OCI-LY7 (cell line): Measurements from ENCODE around the gene LRPAP1. TPM values are rescaled to one million over a fixed set of nuclear protein-coding genes. Genes with fewer than 3 reads are reported as not detected.
"Not testable (repeated sequence)": the region's sequence is repeated elsewhere in the genome, so short reads cannot be mapped to it uniquely, and the experiment has no call there.

Source experiments
- BruUV-seq: library from RNA; stranded (reverse); fragments of 400-500 nt; replicated peaks from 2 replicates; lab custom pipeline; 2021; lab: Mats Ljungman, UMichigan
- CTCF ChIA-PET: fragments of 300-600 bp; sonication (Branson Sonifier 250); formaldehyde crosslinking; loops from one replicate; lab custom pipeline; 2022; ENCODE audit warnings: antibody characterized with exemption; ENCODE audit not compliant: unreplicated experiment; lab: Charles Lee
- POLR2A ChIA-PET: fragments of 300-600 bp; sonication (Branson Sonifier 250); formaldehyde crosslinking; loops from one replicate; lab custom pipeline; 2022; ENCODE audit warnings: antibody characterized with exemption; lab: Charles Lee
- DNase-seq: peaks from one replicate; pipeline ENCODE4 v3.0.0-alpha.2; 2015; ENCODE audit warnings: low spot score
- H2AFZ ChIP-seq: fragments of 200-600 bp; sonication (generic), shearing (Covaris generic); 2 replicates; pipeline ENCODE4 v1.6.1; 2014; ENCODE audit warnings: mild to moderate bottlenecking, antibody characterized with exemption, low read length, moderate library complexity
- H3K27ac ChIP-seq: fragments of 200-600 bp; sonication (generic); 2 replicates; pipeline ENCODE4 v1.5.1; 2014; ENCODE audit warnings: mixed run types, low read depth, mild to moderate bottlenecking, moderate library complexity, low read length, inconsistent platforms; ENCODE audit not compliant: poor library complexity, severe bottlenecking
- H3K36me3 ChIP-seq: fragments of 200-600 bp; sonication (generic); 2 replicates; pipeline ENCODE4 v1.6.1; 2014; ENCODE audit warnings: mild to moderate bottlenecking, antibody characterized with exemption, low read length, moderate library complexity, mixed read lengths; ENCODE audit not compliant: insufficient read depth
- H3K4me1 ChIP-seq: fragments of 200-600 bp; sonication (generic); 2 replicates; pipeline ENCODE4 v1.5.1; 2014; ENCODE audit warnings: mild to moderate bottlenecking, low read length; ENCODE audit not compliant: insufficient read depth, poor library complexity, severe bottlenecking
- H3K4me2 ChIP-seq: fragments of 200-600 bp; sonication (generic); 2 replicates; pipeline ENCODE4 v1.6.1; 2014; ENCODE audit warnings: mild to moderate bottlenecking, low read length
- H3K4me3 ChIP-seq: fragments of 200-600 bp; sonication (generic); 2 replicates; pipeline ENCODE4 v1.5.1; 2014; ENCODE audit warnings: mild to moderate bottlenecking, low read depth, low read length; ENCODE audit not compliant: poor library complexity, severe bottlenecking
- H3K79me2 ChIP-seq: fragments of 200-600 bp; sonication (generic); 2 replicates; pipeline ENCODE4 v1.6.1; 2016; ENCODE audit warnings: low read depth, mild to moderate bottlenecking, low read length, moderate library complexity, mixed read lengths; ENCODE audit not compliant: insufficient read depth
- H3K9me2 ChIP-seq: fragments of 200-600 bp; sonication (generic); 2 replicates; pipeline ENCODE4 v1.6.1; 2016; ENCODE audit warnings: mild to moderate bottlenecking, low read length, mixed read lengths; ENCODE audit not compliant: insufficient read depth
- H3K9me3 ChIP-seq: fragments of 200-600 bp; sonication (generic); 2 replicates; pipeline ENCODE4 v1.6.1; 2014; ENCODE audit warnings: mild to moderate bottlenecking, mixed run types, low read length, mixed read lengths
- H4K20me1 ChIP-seq: fragments of 200-600 bp; sonication (generic); 2 replicates; pipeline ENCODE4 v1.6.1; 2014; ENCODE audit warnings: mild to moderate bottlenecking, antibody characterized with exemption, low read length, moderate library complexity, mixed read lengths; ENCODE audit not compliant: insufficient read depth
- intact Hi-C: fragments of 100-400 bp; cut with micrococcal nuclease; formaldehyde crosslinking; loops from one replicate; pipeline ENCODE4 v1.10.0; 2022; ENCODE audit not compliant: unreplicated experiment
- total RNA-seq, 2 experiments: library from RNA; depleted of rRNA in 1 of 2; stranded (reverse); fragments of >200 nt in 1 of 2; shearing (Covaris generic) in 1 of 2; gene quantifications; 2 replicates each; pipeline ENCODE4 v1.2.3, GENCODE V29; 2014 to 2022

Gene LRPAP1
- total RNA-seq, 2 experiments from 2014 or later, result 46.2 to 54.7 TPM

DNA sequence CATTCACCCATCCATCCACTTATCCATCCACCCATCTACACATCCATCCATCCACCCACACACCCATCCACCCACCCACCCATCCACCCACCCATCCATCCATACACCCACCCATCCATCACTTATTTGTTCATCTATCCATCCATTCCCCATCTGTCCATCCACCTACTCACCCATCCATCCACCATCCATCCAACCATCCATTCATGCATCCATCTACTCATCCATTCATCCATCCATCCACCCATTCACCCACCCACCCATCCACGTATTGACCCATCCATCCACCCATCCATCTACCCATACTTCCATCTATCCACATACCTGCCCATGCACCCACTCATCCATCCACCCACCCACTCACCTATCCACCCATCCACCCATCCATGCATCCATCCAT, 28.2 kb upstream of the LRPAP1 start:
- BruUV-seq, CTCF ChIA-PET: not testable (repeated sequence)

DNA sequence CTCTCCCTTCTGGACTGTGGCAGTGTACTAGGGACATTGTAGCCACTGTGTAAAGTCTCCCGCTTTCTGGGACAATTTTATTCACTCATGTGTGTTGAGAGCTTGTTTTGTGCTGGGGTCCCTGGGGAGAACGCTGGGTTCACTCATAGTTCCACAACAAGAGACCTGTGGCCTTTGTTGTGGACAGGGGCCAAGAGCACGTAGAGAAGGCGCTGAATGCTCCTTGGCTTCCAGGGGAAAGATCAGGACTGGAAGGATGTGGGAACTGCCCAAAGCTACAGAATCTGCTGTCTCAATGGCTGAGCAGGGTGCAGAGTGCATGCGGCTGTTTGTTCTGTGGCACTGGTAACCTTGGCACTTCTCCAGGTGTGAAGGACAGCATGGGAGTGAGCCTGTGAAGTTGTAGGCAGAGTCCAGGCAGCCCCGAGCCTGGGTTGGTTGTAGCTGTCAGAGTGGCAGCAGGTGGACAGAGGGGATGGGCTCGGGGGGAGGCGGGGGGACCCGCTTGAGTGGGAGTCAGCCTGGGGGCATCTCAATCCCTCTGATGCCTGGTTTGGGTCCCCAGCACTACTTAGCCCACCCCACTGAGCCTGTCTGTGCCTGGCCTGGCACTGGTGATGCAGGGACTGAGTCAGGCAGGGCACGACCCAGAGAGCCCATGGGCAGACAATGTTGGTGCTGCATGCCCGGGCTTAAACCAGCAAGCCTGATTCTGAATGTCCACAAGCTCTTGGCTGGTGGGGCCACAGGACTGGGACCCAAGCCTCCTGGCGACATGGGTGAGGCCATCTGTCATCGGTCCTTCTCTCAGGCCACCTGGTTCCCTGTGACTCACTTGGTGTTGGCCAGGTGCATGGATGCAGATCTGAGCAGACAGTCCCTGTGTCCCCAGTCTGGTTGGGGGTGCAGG, 27.4 kb upstream of the LRPAP1 start:
- intact Hi-C loops, POLR2A ChIA-PET, H3K4me2 ChIP-seq: not testable (repeated sequence)

More for the DNA sequence above, 28.2 kb upstream of the LRPAP1 start:
- H3K27ac ChIP-seq, H3K9me3 ChIP-seq, H3K79me2 ChIP-seq, POLR2A ChIA-PET, H3K4me1 ChIP-seq, H4K20me1 ChIP-seq, DNase-seq, H3K4me2 ChIP-seq, intact Hi-C loops, H3K9me2 ChIP-seq, H3K4me3 ChIP-seq, H2AFZ ChIP-seq, H3K36me3 ChIP-seq: not testable (repeated sequence)

DNA sequence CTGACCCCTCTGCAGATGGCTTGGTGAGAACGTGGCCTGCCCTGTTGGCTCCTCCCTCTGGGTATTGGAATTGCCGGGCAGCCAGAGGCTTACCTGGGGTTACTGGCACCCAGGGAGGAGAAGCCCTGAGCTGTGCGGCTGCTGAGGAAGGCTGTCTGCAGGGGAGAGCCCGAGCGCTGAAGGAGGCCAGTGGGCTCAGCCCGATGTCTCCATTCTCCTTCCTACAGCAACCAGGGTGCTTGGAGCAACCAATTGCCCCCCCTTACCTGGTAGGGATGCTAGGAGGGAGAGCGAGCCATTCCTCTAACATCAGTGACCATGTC, 26.3 kb upstream of the LRPAP1 start:
- H3K27ac ChIP-seq, H3K9me2 ChIP-seq, H4K20me1 ChIP-seq, H3K9me3 ChIP-seq, DNase-seq, H2AFZ ChIP-seq, H3K79me2 ChIP-seq, H3K4me1 ChIP-seq, H3K36me3 ChIP-seq, intact Hi-C loops, H3K4me2 ChIP-seq, H3K4me3 ChIP-seq, BruUV-seq, POLR2A ChIA-PET: not testable (repeated sequence)
- CTCF ChIA-PET, result interaction anchor here (0.6 kb wide), 1 partner anchor 279 kb away, joined by 3 read pairs; no protein-coding TSS in a partner anchor

More for the DNA sequence above, 27.4 kb upstream of the LRPAP1 start:
- H3K4me3 ChIP-seq, H4K20me1 ChIP-seq, H3K79me2 ChIP-seq, H3K36me3 ChIP-seq, BruUV-seq, H2AFZ ChIP-seq, CTCF ChIA-PET, H3K4me1 ChIP-seq, H3K9me3 ChIP-seq, H3K27ac ChIP-seq, H3K9me2 ChIP-seq, DNase-seq: not testable (repeated sequence)

DNA sequence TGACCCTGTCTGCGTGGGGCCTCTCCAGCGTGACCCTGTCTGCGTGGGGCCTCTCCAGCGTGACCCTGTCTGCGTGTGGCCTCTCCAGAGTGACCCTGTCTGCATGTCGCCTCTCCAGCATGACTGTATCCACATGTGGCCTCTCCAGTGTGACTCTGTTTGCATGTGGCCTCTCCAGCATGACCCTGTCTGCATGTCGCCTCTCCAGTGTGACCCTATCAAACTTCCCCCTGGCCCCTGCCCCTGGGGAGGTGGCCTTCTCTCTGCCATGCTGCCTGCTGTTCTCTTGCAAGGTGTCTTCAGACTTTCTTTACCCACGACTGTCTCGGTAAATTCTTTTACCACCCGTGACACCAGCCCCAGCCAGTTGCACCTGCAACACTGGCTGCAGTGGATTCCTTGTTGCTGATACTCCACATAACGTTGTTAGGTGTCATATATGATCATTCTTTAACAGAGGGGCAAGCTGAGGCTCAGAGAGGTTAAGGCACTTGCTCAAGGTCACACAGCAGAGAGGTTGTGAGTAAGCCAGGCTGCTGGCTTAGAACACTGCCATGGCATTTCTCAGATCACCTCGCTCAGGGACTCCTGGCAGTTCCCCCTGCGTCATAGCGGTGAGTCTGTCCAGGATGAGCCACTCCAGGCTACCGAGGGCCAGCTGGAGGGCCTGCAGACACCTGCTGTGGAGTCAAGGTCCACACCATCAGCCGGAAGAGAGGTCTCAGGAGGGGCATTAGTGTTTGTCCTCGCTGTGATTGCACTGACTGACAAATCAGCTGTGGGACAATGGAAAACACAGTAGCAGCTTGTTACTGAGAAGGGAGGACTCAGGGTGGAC, 25.7 kb upstream of the LRPAP1 start:
- H3K9me3 ChIP-seq, DNase-seq, intact Hi-C loops, CTCF ChIA-PET, POLR2A ChIA-PET, H3K79me2 ChIP-seq, H3K4me1 ChIP-seq, H3K9me2 ChIP-seq, H2AFZ ChIP-seq, H3K4me2 ChIP-seq, BruUV-seq, H3K4me3 ChIP-seq, H3K27ac ChIP-seq, H3K36me3 ChIP-seq, H4K20me1 ChIP-seq: not testable (repeated sequence)

DNA sequence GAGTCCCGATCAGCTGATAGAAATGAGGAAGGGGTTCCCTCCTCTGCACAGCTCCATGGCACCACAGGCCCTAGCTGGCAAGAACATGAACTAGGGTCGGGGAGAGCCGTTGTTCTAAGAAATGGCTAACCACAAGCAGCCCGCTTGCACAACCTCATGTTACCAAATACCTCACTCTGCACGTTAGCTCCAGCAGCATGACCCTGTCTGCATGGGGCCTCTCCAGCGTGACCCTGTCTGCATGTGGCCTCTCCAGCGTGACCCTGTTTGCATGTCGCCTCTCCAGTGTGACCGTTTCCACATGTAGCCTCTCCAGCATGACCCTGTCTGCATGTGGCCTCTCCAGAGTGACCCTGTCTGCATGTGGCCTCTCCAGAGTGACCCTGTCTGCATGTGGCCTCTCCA, 24.9 kb upstream of the LRPAP1 start:
- H3K36me3 ChIP-seq, H4K20me1 ChIP-seq, H3K4me2 ChIP-seq, DNase-seq, POLR2A ChIA-PET, H3K9me3 ChIP-seq, BruUV-seq, intact Hi-C loops, H3K79me2 ChIP-seq, H3K27ac ChIP-seq, H3K4me3 ChIP-seq, CTCF ChIA-PET, H3K9me2 ChIP-seq, H2AFZ ChIP-seq, H3K4me1 ChIP-seq: not testable (repeated sequence)

DNA sequence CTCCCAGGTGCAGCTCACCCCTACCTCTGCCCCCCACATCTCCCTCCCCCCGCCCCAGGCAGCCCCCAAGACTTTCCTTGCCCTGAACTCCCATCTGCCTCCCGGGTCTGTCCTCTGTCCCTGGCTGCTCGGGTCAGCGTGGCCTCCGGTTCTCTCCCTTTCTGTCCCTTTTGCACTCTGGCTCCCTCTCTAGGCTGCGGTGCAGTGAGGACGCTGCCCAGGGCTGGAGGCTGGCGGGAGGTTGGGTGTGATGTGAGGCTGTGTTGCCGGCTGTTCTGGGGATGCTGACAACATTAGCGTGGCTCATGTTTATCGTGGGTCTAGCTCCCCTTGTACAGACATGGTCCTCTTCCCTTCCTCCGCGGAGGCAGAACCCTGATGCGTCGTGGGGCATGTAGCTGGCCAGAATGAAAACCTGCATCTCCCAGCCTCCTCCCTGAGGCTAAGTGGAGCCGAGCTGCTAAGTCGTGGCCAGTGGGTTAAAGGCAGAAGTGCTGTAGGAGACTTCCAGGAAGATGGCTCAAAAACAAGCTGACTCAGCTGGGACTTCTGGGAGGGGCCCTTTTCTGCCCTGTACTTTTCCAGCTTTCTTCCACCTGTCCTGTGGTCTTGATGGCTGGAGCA, 24.1 kb upstream of the LRPAP1 start:
- H3K4me3 ChIP-seq, H2AFZ ChIP-seq, H3K9me3 ChIP-seq, POLR2A ChIA-PET, H3K27ac ChIP-seq, intact Hi-C loops, H3K4me2 ChIP-seq, H3K4me1 ChIP-seq, H4K20me1 ChIP-seq, H3K36me3 ChIP-seq, DNase-seq, BruUV-seq, CTCF ChIA-PET, H3K79me2 ChIP-seq, H3K9me2 ChIP-seq: not testable (repeated sequence)
